Stomach (tissue), 4 donors: ENCODE data around the gene PTPRK.

Experiments used
- CTCF ChIP-seq, 7 experiments: fragments of 450-650 bp in 4 of 7; fragments of 200-600 bp in 3 of 7; sonication (generic) in 3 of 7; IDR thresholded peaks; one replicate each; pipeline ENCODE4 v1.5.1; 2016 to 2019; ENCODE audit warnings: antibody characterized with exemption in 7 of 7, control low read depth in 2 of 7, mild to moderate bottlenecking in 1 of 7
- EP300 ChIP-seq: sonication (generic); formaldehyde crosslinking; IDR thresholded peaks from one replicate; pipeline ENCODE4 v1.6.1; 2017; ENCODE audit warnings: antibody characterized with exemption
- POLR2A ChIP-seq, 4 donors: fragments of 450-650 bp; IDR thresholded peaks; one replicate each; pipeline ENCODE4 v1.6.1; 2016; ENCODE audit warnings: antibody characterized with exemption in 4 of 4, control low read depth in 2 of 4, mild to moderate bottlenecking in 1 of 4, moderate library complexity in 1 of 4
- POLR2AphosphoS5 ChIP-seq, 3 donors: sonication (generic); formaldehyde crosslinking; IDR thresholded peaks; one replicate each; pipeline ENCODE4 v1.6.1; 2016; ENCODE audit warnings: antibody characterized with exemption in 3 of 3

- no peak for TF ChIP-seq EP300
- TF ChIP-seq CTCF (IDR thresholded peaks at IDR 0.05) = no peak
- no peak for TF ChIP-seq POLR2A (IDR thresholded peaks at IDR 0.05)
- TF ChIP-seq POLR2AphosphoS5 (IDR thresholded peaks at IDR 0.05) = no peak
These were observed 67.7 kb downstream of the PTPRK start for GRCh38 chr6:128452713-128453112.
